Keratinocyte (primary cell): ENCODE data around the gene CCDC167.

Experiments used
- EZH2 ChIP-seq: IDR thresholded peaks from one replicate; pipeline ENCODE4 v1.6.1; 2012; ENCODE audit warnings: inconsistent platforms, mild to moderate bottlenecking, low read length, moderate library complexity
- TF ChIP-seq, protein P1 (sequence below), 3 experiments: IDR thresholded peaks in 1 of 3; conservative IDR thresholded peaks in 1 of 3; optimal IDR thresholded peaks in 1 of 3; 2 replicates in 2 of 3; 3 replicates in 1 of 3; pipeline versions ENCODE3 to v1.5.1; 2011; ENCODE audit warnings: low read length in 3 of 3, mild to moderate bottlenecking in 3 of 3, moderate library complexity in 2 of 3, control low read depth in 1 of 3, inconsistent platforms in 1 of 3; ENCODE audit not compliant: insufficient read depth in 2 of 3; ENCODE audit errors: extremely low read depth in 1 of 3

- no peak for TF ChIP-seq EZH2
- TF ChIP-seq, protein P1, sequence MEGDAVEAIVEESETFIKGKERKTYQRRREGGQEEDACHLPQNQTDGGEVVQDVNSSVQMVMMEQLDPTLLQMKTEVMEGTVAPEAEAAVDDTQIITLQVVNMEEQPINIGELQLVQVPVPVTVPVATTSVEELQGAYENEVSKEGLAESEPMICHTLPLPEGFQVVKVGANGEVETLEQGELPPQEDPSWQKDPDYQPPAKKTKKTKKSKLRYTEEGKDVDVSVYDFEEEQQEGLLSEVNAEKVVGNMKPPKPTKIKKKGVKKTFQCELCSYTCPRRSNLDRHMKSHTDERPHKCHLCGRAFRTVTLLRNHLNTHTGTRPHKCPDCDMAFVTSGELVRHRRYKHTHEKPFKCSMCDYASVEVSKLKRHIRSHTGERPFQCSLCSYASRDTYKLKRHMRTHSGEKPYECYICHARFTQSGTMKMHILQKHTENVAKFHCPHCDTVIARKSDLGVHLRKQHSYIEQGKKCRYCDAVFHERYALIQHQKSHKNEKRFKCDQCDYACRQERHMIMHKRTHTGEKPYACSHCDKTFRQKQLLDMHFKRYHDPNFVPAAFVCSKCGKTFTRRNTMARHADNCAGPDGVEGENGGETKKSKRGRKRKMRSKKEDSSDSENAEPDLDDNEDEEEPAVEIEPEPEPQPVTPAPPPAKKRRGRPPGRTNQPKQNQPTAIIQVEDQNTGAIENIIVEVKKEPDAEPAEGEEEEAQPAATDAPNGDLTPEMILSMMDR (optimal IDR thresholded peaks at IDR 0.05 in 1 of 3, IDR thresholded peaks at IDR 0.05 in 1 of 3, conservative IDR thresholded peaks at IDR 0.05 in 1 of 3; ENCODE audit: extremely low read depth in 1 of 3, insufficient read depth in 2 of 3, low read length in 3 of 3) = no peak
Measured at GRCh38 chr6:37501632-37502491, 2.2 kb upstream of the CCDC167 start.
